Caki2 (cell line): ENCODE data around the gene QDPR. TPM values are rescaled to one million over a fixed set of nuclear protein-coding genes. Genes with fewer than 3 reads are reported as not detected.

ENCODE experiments used
- DNase-seq: peaks from one replicate; pipeline ENCODE4 v3.0.0-alpha.2; 2015; ENCODE audit warnings: low read depth
- in situ Hi-C: cut with HindIII; loops from 2 replicates; pipeline ENCODE4 v1.10.0; 2016; ENCODE audit warnings: low sequenced_read_pairs, low pct_unique_long_range_greater_than_20kb, mixed read lengths
- total RNA-seq: library from RNA; depleted of rRNA; stranded (reverse); fragments of >200 nt; shearing (Covaris generic); gene quantifications from 2 replicates; pipeline ENCODE4 v1.2.3, GENCODE V29; 2014; ENCODE audit warnings: low replicate concordance

Gene QDPR
- total RNA-seq, 1 experiment from 2014 or later = 40.1 TPM

DNA sequence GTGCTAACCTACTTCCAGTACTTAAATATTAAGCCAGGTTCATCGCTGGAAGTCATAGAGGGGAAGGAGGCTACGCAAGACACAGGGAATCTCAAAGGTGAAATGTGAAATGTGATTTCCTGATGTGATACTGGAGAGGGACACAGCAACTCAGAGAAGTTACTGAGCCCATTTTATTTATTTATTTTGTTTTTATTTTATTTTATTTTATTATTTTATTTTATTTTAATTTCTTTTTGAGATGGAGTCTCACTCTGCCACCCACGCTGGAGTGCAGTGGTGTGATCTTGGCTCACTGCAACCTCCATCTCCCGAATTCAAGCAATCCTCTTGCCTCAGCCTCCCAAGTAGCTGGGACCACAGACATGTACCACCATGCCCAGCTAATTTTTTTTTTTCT is 22.8 kb upstream of the QDPR start:
- no peak for DNase-seq
- in situ Hi-C loops = no loop called here

DNA sequence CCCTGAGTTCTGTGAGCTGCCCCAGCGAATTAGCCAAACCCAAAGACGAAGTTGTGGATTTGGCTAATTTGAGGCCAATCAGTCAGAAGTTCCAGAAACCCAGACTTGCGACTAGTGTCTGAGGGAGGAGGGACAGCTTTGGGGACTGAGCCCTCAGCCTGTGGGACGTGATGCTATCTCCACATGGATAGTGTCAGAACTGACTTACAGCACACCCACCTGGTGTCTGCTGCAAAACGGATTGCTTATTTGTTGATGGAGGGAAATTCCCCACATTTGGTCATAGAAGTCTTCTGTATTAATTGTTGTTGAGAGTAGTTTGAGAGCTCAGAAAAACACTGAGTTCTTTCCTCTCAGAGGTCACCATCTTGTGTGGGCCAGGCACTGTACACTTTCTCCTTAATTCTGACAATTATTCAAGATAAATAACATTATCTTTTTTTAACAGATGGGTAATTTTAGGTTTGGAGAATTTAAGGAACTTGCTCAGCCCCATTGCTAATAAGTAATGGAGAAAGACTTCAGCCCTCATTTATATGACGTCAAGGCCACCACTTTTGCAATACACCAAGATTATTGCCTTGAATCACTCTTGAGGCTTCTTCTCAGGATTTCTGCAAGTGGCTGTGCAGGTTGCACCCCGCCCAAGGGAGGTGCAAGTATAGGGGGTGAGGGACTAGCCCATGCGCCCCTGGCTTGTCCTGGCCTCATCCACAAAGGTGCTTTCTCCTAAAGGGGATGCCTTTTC is 19.8 kb upstream of the QDPR start:
- no peak for DNase-seq
- in situ Hi-C loops = no loop called here

- in situ Hi-C loops = no loop called here
Measured at GRCh38 chr4:17528551-17529165, 16.8 kb upstream of the QDPR start.

DNA sequence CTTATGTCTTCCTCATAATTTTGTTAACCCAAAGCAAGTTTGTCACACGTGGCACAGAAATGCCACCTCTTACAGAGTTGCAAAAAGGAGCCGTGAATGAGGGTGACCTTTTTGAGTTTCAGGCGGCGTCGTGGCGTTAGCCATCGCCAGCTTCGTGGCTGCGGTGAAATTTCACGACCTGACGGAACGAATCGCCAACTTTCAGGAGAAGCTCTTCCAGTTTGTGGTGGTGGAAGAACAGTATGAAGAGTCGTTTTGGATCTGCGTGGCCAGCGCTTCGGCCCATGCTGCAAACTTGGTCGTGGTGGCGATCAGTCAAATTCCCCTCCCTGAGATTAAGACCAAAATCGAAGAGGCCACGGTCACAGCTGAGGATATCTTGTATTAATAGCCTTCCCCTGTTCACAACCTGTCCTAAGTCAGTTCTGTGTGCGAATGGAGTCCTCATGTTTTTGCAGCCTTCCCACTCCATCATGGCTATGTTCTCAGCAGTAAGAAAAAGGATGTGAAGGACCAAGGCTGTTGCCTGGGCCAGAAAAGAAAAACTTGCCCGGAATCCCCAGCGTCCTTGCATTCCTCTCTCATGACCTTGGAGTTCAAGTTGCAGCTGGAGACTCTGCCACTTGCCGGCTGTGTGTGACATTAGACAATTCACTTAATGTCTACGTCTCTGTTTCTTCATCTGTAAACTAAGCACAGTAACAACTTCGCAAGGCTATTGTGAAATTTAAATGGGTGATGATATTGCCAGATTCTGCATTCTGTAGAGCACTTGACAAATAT is 15.0 kb upstream of the QDPR start:
- in situ Hi-C loops = no loop called here
- no peak for DNase-seq

More at GRCh38 chr4:17528551-17529165, 16.8 kb upstream of the QDPR start:
- no peak for DNase-seq

- in situ Hi-C loops = no loop called here
- DNase-seq = no peak
Measured at GRCh38 chr4:17523662-17524061, 11.8 kb upstream of the QDPR start.

DNA sequence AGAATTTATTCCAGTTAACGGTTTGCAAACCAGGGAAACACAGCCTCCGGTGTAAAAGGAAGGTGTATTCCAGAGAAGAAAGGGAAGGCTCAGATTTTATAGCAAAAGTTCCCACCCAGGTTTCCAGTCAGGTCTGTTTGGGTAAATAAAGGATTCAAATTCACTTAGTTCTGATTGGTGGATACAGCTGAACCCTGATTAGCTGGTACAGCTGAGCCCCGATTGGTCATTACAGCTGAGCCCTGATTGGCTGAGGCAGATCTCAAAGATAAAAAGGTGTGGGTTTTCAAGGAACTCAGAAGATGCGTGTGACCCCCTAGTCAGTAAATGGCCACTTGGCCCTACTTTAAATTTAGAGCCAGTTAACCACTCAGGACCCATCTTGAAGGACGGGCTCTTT is 9.7 kb upstream of the QDPR start:
- no peak for DNase-seq
- in situ Hi-C loops = no loop called here

- in situ Hi-C loops = no loop called here
- DNase-seq = no peak
Measured at GRCh38 chr4:17517664-17518063, 5.8 kb upstream of the QDPR start.

GRCh38 chr4:17516980-17517379 is 5.1 kb upstream of the QDPR start:
- no peak for DNase-seq
- in situ Hi-C loops = no loop called here

- no peak for DNase-seq
Measured at GRCh38 chr4:17515445-17516407, 3.8 kb upstream of the QDPR start.

DNA sequence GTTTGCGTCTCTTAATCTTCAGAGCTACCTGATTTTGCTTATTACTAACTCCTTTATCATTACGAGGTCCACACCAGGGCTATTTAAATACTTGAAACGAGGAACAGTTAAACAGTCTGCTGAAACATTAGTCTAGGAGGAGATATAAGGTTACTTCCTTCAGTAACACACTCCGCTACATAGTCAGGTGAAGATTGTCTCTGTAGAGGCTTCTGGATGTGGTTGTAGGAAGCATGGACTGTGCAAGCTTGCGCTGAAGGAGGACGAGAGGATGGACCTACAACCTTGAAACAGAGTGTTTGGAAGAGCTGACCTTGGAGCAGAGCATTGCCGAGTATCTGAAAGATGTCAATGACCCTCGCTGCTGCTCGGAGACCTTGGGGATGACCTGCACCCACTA is 3.0 kb upstream of the QDPR start, which contains the start of gene CLRN2:
CLRN2 (plus strand) TSS at position 301 of the 400 bp plus-strand sequence. CDS start 102 bp downstream, outside the sequence.
- DNase-seq = no peak
- in situ Hi-C loops = no loop called here

More at GRCh38 chr4:17515445-17516407, 3.8 kb upstream of the QDPR start:
- in situ Hi-C loops = no loop called here

DNA sequence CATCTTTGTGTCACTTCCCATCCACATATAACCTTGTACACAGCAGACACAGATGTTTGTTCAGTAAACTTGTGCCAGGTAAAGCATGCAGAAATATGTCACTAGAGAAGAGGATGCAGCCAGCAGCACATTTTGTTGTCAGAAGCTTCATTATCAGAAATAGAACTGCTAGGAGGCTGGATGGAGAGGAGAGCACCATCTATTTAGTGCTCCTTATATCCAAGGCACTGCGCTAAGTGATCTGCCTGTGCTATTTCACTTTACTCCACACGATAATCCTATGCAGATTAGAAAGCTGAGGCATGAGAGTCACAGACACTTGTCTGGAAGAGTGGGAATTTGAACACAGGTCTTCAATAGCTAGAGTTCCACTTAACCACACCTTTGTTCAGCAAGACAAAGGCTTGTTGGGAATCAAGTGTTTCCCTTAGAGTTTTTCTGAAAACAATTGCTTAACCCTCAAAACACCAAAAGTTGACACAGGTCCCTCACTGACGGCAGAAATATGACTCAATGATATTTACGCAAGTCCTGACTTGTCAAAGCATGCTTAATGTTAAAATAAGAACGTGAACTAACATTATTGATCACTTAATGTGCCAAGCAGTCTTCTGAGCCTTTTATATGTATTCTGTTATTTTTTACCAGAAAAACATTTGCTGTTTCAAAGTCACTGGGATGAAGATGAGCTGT is 1.2 kb upstream of the QDPR start:
- in situ Hi-C loops = no loop called here
- no peak for DNase-seq

GRCh38 chr4:17511509-17511949 is 361 bp downstream of the QDPR start:
- peak; percentile 27 for DNase-seq
- in situ Hi-C loops = no loop called here

- no peak for DNase-seq
- in situ Hi-C loops = no loop called here
Measured at GRCh38 chr4:17511051-17511450, 839 bp downstream of the QDPR start.

DNA sequence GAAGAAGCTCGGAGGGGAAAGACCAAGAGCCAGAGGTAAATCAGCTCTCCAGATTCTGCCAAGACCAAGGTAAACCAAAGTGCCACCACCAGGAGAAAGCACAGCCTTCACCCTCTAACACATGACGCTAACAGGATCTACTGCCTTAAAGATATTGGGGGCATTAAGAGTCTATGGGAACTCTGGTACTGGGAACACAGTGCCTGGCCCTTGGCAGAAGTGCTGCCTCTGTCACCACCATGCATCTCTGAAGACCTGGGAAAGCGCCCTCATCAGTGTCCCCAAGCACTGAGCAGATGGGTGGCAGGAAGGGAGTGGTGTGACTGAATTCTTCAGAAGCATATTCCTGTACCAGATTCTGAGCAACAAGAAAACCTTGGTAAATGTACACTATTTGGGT is 1.3 kb downstream of the QDPR start:
- no peak for DNase-seq
- in situ Hi-C loops = no loop called here

DNA sequence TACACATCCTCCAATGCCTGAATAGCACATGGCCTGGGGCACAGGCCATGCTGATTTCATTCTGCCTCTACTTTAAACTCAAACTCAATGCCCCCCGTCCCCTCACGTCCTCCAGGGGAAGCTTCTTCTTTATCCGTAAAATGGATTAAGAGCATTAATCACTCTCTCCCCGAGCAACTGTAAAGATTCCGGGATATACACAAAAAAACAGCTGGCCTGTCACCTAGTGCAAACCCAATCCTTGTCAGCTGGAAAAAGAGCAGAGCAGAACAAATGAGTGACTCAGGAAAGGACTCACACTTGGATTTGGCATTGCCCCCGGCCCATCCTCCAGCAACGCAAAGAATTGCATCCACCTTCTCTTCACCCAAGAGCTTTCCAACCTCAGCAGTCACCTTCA is 7.8 kb downstream of the QDPR start:
- DNase-seq = no peak

DNA sequence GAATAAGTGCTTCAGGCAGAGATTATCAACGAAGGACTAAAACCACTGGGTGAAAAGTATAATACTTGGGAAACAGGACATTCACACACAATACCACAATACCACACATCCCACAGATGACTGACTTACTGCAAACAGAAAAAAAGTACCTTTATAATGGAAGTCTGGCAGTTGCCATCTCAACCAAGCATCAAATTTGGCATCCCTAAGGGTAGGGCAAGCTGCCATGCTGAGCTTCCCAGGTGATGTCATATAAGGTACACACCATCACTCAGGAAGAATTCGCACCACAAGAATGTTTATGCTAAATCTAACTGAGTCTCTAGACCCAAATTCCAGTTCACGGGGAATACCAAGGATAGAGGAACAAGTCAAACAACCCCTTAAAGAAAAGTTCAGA is 9.1 kb downstream of the QDPR start:
- peak; percentile 18 for DNase-seq
- in situ Hi-C loops = no loop called here

More for the DNA sequence above, 7.8 kb downstream of the QDPR start:
- in situ Hi-C loops = no loop called here

GRCh38 chr4:17500574-17500973 is 11.3 kb downstream of the QDPR start:
- in situ Hi-C loops = no loop called here

More at GRCh38 chr4:17500574-17500973, 11.3 kb downstream of the QDPR start:
- DNase-seq = no peak
